GOT3 (cell line): ENCODE data around the gene CCDC91.

Experiments used
- DNase-seq: peaks from one replicate; lab custom pipeline; 2025; ENCODE audit warnings: mixed read lengths; lab: John Stamatoyannopoulos, UW

Gene CCDC91

DNA sequence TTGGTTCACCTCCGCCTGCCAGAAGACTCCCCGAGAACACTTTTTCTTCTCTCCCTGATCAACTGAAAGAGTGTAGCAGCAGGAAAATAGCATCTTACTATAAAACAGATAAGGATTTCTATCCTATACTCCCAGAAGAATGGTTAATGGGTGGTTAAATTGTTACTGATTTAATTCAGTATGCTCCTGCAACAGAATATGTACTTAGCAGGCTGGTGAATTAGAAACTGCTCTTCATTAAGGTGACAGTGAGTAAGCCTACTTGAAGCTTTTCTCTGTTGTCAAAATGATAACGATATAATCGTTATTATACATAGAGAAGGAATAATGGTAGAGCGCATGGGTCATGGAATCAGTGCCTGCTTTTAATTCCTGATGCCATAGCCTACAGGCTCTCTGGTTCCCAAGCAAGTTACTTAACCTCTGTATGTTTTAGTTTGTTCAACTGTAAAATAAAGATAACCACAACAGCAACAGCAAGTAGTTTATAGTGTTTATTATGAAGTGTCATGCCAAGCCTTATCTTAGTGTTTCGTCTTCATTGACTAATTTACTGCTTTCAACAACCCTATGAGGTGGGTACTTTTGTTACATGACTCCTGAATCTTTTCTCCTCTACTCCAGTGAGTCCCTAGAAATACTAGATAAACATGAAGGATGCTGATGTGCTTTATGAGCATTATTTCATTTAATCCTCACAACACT is 392.6 kb downstream of the CCDC91 start:
- no peak for DNase-seq

DNA sequence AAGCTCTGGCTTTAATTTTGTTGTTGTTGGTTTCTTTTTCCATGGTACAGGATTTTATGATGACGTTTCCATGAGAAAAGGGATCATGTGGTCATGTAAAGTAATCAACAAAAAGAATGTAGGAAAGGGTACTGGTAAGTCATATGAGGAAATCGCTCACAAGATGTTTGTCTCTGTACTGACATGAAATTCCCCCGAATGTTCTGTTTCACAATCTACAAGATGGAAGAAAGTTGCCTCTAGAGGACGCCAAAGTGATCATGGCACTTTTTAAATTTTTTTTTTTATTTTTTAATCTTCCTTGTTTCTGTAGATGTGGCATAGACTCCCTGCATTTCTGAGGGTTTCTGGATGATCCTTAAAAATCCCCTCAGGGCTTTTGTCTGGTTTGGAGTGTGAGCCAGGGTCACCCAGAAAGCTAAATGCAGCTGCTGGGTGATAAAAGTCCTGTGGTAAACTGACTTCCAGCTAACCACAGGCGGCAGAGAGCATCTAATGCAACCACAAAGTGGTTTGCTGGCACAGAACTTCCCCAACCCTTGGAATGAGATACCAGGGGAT is 393.5 kb downstream of the CCDC91 start:
- DNase-seq, result no peak

DNA sequence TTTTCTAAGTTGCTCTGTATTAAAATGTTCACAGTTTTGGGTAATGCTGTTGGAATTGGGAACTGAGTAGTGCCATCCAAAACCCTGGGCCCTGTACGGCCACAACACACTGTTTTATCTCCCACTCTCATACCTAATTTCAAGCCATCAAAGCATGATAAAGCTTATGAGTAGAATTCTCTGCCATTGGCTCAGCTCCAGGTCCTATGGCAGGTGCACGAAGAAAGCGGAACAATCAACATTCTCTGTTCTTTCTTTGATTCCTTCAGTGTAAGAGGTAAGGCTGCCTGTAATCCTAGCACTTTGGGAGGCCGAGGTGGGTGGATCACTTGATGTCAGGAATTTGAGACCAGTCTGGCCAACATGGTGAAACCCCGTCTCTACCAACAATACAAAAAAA is 394.9 kb downstream of the CCDC91 start:
- no peak for DNase-seq

DNA sequence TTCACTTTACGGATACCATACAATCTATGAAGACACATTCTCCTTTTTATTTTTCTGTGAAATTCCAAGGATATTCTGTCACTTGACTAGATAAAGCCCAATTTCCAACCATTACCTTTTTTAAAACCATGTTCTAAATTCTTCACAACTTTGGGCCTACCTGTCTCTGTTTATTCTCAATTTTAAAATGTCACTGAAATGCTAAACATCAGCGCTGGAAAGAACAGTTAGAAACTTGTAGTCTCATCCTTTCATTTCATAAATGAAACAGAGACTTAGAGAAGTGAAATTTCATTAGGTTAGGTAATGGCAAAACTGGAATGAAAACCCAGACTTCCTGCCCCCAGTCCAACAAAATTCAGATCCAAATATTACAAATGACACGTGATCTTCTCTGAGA is 396.2 kb downstream of the CCDC91 start:
- DNase-seq, result no peak

DNA sequence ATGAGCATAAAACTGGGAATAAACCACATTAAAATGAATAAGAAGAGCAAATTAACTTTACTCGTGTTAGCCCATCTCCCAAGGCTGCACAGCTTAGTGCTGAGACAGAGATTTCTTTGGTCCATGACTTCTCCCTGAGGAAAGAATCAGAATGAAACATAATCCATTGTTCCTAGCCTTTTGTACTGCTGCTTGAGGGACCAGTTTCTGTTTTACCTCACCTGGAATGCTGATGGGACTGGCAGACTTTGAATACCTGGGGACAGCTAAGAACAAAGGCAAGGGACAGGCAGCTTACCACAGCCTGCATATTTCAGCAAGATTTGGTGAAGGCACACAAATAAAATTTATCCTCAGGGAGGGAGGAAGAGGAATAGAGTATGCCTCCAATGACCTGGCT is 401.6 kb downstream of the CCDC91 start:
- DNase-seq, result no peak
